WTC11 (cell line): ENCODE measurements around the gene PMAIP1. TPM values are rescaled to one million over a fixed set of nuclear protein-coding genes. Genes with fewer than 3 reads are reported as not detected.

ENCODE experiments used
- ATAC-seq: fragments of 200-7000 bp; cut with Tn5 transposase; 2 replicates; pipeline ENCODE4 v1.10.0; 2021; ENCODE audit warnings: mild to moderate bottlenecking, moderate library complexity
- CTCF ChIA-PET: fragments of 300-600 bp; sonication (Branson Sonifier 250); formaldehyde crosslinking; loops from one replicate; lab custom pipeline; 2021; ENCODE audit warnings: antibody characterized with exemption; lab: Charles Lee
- POLR2A ChIA-PET: fragments of 350-600 bp; sonication (Branson Sonifier 250); formaldehyde crosslinking; loops from one replicate; lab custom pipeline; 2021; ENCODE audit warnings: antibody characterized with exemption; lab: Charles Lee
- DNase-seq: peaks from one replicate; pipeline ENCODE4 v3.0.0; 2021; ENCODE audit warnings: low spot score
- H3K27ac Mint-ChIP-seq: 2 replicates; pipeline ENCODE4 v1.8.0; 2021; ENCODE audit warnings: mixed read lengths
- H3K27me3 Mint-ChIP-seq: 2 replicates; pipeline ENCODE4 v1.8.0; 2021; ENCODE audit warnings: low read depth, mild to moderate bottlenecking, moderate library complexity, mixed read lengths
- H3K36me3 Mint-ChIP-seq: 2 replicates; pipeline ENCODE4 v1.8.0; 2021; ENCODE audit warnings: mixed read lengths
- H3K4me1 Mint-ChIP-seq: 2 replicates; pipeline ENCODE4 v1.8.0; 2022; ENCODE audit warnings: mixed read lengths
- H3K4me3 Mint-ChIP-seq: 2 replicates; pipeline ENCODE4 v1.8.0; 2021; ENCODE audit warnings: mild to moderate bottlenecking, moderate library complexity, mixed read lengths
- H3K9me3 Mint-ChIP-seq: 2 replicates; pipeline ENCODE4 v1.8.0; 2021; ENCODE audit warnings: mixed read lengths
- ATF1 ChIP-seq: sonication (generic); formaldehyde crosslinking; IDR thresholded peaks from 2 replicates; pipeline ENCODE4 v1.8.1; 2023; ENCODE audit warnings: mild to moderate bottlenecking, moderate library complexity, missing genetic modification reagents
- ATF6 ChIP-seq: sonication (generic); formaldehyde crosslinking; IDR thresholded peaks from 2 replicates; pipeline ENCODE4 v1.8.1; 2023; ENCODE audit warnings: mild to moderate bottlenecking, missing genetic modification reagents
- CREM ChIP-seq: sonication (generic); formaldehyde crosslinking; IDR thresholded peaks from 2 replicates; pipeline ENCODE4 v1.8.1; 2022; ENCODE audit warnings: mild to moderate bottlenecking, missing genetic modification reagents, moderate library complexity
- ELF4 ChIP-seq: sonication (generic); formaldehyde crosslinking; IDR thresholded peaks from 2 replicates; pipeline ENCODE4 v1.8.1; 2022; ENCODE audit warnings: low read depth, mild to moderate bottlenecking, moderate library complexity, missing genetic modification reagents
- EMX1 ChIP-seq: fragments of 250-450 bp; sonication (Bioruptor Pico); IDR thresholded peaks from 2 replicates; pipeline ENCODE4 v1.8.0; 2021; ENCODE audit warnings: mild to moderate bottlenecking
- GABPB1 ChIP-seq: sonication (generic); formaldehyde crosslinking; IDR thresholded peaks from 2 replicates; pipeline ENCODE4 v1.8.1; 2023; ENCODE audit warnings: mild to moderate bottlenecking, missing genetic modification reagents
- IRF1 ChIP-seq: sonication (generic); formaldehyde crosslinking; IDR thresholded peaks from 2 replicates; pipeline ENCODE4 v1.8.0; 2023; ENCODE audit warnings: missing genetic modification reagents
- KAT7 ChIP-seq: sonication (generic); formaldehyde crosslinking; IDR thresholded peaks from 2 replicates; pipeline ENCODE4 v1.8.1; 2023; ENCODE audit warnings: missing genetic modification reagents, mild to moderate bottlenecking, borderline replicate concordance
- NR1H2 ChIP-seq: sonication (generic); formaldehyde crosslinking; IDR thresholded peaks from 2 replicates; pipeline ENCODE4 v1.9.0; 2021; ENCODE audit warnings: mild to moderate bottlenecking, moderate library complexity, missing genetic modification reagents
- NR2C2 ChIP-seq: sonication (generic); formaldehyde crosslinking; IDR thresholded peaks from 2 replicates; pipeline ENCODE4 v1.8.0; 2022; ENCODE audit warnings: mild to moderate bottlenecking, missing genetic modification reagents
- OVOL2 ChIP-seq: fragments of 250-450 bp; sonication (Bioruptor Pico); IDR thresholded peaks from 2 replicates; pipeline ENCODE4 v1.9.0; 2021; ENCODE audit warnings: mild to moderate bottlenecking, borderline replicate concordance
- RORB ChIP-seq: fragments of 250-450 bp; sonication (Bioruptor Pico); IDR thresholded peaks from 2 replicates; pipeline ENCODE4 v1.9.0; 2021; ENCODE audit warnings: mild to moderate bottlenecking
- SMAD4 ChIP-seq: sonication (generic); formaldehyde crosslinking; IDR thresholded peaks from 2 replicates; pipeline ENCODE4 v1.8.0; 2022; ENCODE audit warnings: mild to moderate bottlenecking, missing genetic modification reagents
- TCF7 ChIP-seq: sonication (generic); formaldehyde crosslinking; IDR thresholded peaks from 2 replicates; pipeline ENCODE4 v1.8.0; 2022; ENCODE audit warnings: mild to moderate bottlenecking, low read depth, missing genetic modification reagents, moderate library complexity
- ZNF232 ChIP-seq: sonication (generic); formaldehyde crosslinking; IDR thresholded peaks from 2 replicates; pipeline ENCODE4 v1.8.0; 2022; ENCODE audit warnings: mild to moderate bottlenecking, missing genetic modification reagents
- ZNF281 ChIP-seq: sonication (generic); formaldehyde crosslinking; IDR thresholded peaks from 2 replicates; pipeline ENCODE4 v1.8.0; 2023; ENCODE audit warnings: mild to moderate bottlenecking, missing genetic modification reagents
- ZNF317 ChIP-seq: sonication (generic); formaldehyde crosslinking; IDR thresholded peaks from 2 replicates; pipeline ENCODE4 v1.8.1; 2023; ENCODE audit warnings: low read depth, mild to moderate bottlenecking, moderate library complexity, missing genetic modification reagents, borderline replicate concordance
- ZNF532 ChIP-seq: fragments of 250-450 bp; sonication (Bioruptor Pico); IDR thresholded peaks from 2 replicates; pipeline ENCODE4 v1.9.0; 2021; ENCODE audit warnings: mild to moderate bottlenecking, borderline replicate concordance
- total RNA-seq: library from RNA; stranded (reverse); gene quantifications from 3 replicates; pipeline ENCODE4 v1.2.3, GENCODE V29; 2021
- TF ChIP-seq, protein P1 (sequence below): sonication (generic); formaldehyde crosslinking; IDR thresholded peaks from 2 replicates; pipeline ENCODE4 v1.8.1; 2023; ENCODE audit warnings: mild to moderate bottlenecking, missing genetic modification reagents, moderate library complexity

Gene PMAIP1
- total RNA-seq, 1 experiment from 2014 or later, result 152 TPM

DNA sequence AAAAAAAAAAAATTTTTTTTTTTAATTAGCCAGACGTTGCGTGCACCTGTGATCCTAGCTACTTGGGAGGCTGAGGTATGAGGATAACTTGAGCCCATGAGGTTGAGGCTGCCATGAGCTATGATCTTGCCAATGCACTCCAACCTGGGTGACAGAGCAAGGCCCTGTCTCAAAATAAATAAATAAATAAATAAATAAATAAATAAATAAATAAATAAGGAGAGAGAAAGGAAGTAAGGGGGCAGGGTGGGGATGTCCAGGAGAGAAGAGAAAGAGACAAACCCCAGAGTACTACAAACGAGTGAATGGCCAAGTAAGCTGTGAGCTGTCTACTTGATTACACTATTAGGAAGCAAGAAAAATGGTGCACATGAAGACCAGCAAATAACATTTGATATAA is 7.7 kb upstream of the PMAIP1 start:
- Mint-ChIP-seq H3K4me3 (no peak overlapping the region), H3K27me3 (peaks cover 4% of the 10 kb centered on the region; the same call in 1 of the 2 replicates), H3K36me3 (0 out of 2 replicates have a peak, but pooled peaks cover 2% of the 10 kb centered on the region), H3K9me3 (0 out of 2 replicates have a peak, but pooled peaks cover 4% of the 10 kb centered on the region), H3K4me1 (peaks cover 27% of the 10 kb centered on the region), H3K27ac (no peak overlapping the region)
- POLR2A ChIA-PET, result interaction anchor here (1.1 kb wide), 1 partner anchor 9 kb away, joined by 3 read pairs; no protein-coding TSS in a partner anchor
- TF ChIP-seq EMX1 (no peak), SMAD4 (CRISPR knock-in tag) (no peak), RORB (no peak), ATF6 (no peak), TCF7 (CRISPR knock-in tag) (no peak), NR2C2 (no peak), ATF1 (no peak), IRF1 (CRISPR knock-in tag) (no peak), ZNF281 (no peak), ELF4 (CRISPR knock-in tag) (no peak), ZNF532 (CRISPR knock-in tag) (no peak), KAT7 (CRISPR knock-in tag) (no peak), CREM (CRISPR knock-in tag) (no peak)
- TF ChIP-seq, protein P1, sequence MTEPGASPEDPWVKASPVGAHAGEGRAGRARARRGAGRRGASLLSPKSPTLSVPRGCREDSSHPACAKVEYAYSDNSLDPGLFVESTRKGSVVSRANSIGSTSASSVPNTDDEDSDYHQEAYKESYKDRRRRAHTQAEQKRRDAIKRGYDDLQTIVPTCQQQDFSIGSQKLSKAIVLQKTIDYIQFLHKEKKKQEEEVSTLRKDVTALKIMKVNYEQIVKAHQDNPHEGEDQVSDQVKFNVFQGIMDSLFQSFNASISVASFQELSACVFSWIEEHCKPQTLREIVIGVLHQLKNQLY (CRISPR knock-in tag), result no peak
- no peak for ATAC-seq
- CTCF ChIA-PET, result interaction anchor here (0.7 kb wide), 1 partner anchor 18 kb away, joined by 3 read pairs; no protein-coding TSS in a partner anchor
- DNase-seq, result no peak

- TF ChIP-seq ZNF317 (CRISPR knock-in tag), result no peak
- no peak for TF ChIP-seq OVOL2 (CRISPR knock-in tag)
- no peak for TF ChIP-seq NR1H2 (CRISPR knock-in tag)
- TF ChIP-seq ZNF232 (CRISPR knock-in tag), result no peak
- no peak for TF ChIP-seq GABPB1 (CRISPR knock-in tag)
- DNase-seq, result no peak
Measured at GRCh38 chr18:59893971-59894370, 5.8 kb upstream of the PMAIP1 start.

More at GRCh38 chr18:59893971-59894370, 5.8 kb upstream of the PMAIP1 start:
- Mint-ChIP-seq H3K9me3 (no peaks in the 10 kb centered on the region), H3K27ac (no peak overlapping the region), H3K4me3 (no peak overlapping the region), H3K36me3 (no peaks in the 10 kb centered on the region), H3K27me3 (peaks cover 4% of the 10 kb centered on the region; the same call in 1 of the 2 replicates), H3K4me1 (peaks cover 44% of the 10 kb centered on the region)
- POLR2A ChIA-PET, result no interaction called here
- no peak for ATAC-seq
- CTCF ChIA-PET, result no interaction called here
